Endothelial cell of hepatic sinusoid (primary cell): ENCODE results near the gene PCDH15.
"Not testable (repeated sequence)": the region's sequence is repeated elsewhere in the genome, so short reads cannot be mapped to it uniquely, and the experiment has no call there.

Experiments
- in situ Hi-C: cut with HindIII; loops from 2 replicates; pipeline ENCODE4 v1.10.0; 2017; ENCODE audit warnings: low sequenced_read_pairs

The PCDH15 gene

GRCh38 chr10:54415483-54415882 is 385.5 kb downstream of the PCDH15 start:
- in situ Hi-C loops = no loop called here

- in situ Hi-C loops = no loop called here
Measured at GRCh38 chr10:54402576-54402975, 398.5 kb downstream of the PCDH15 start.

GRCh38 chr10:54396031-54396430 is 405.0 kb downstream of the PCDH15 start:
- in situ Hi-C loops = no loop called here

- in situ Hi-C loops = not testable (repeated sequence)
Measured at GRCh38 chr10:54394598-54394997, 406.4 kb downstream of the PCDH15 start.

- in situ Hi-C loops = no loop called here
Measured at GRCh38 chr10:54372179-54372578, 428.9 kb downstream of the PCDH15 start.

- in situ Hi-C loops = no loop called here
Measured at GRCh38 chr10:54368984-54369383, 432.0 kb downstream of the PCDH15 start.

GRCh38 chr10:54363390-54363789 is 437.6 kb downstream of the PCDH15 start:
- in situ Hi-C loops = no loop called here

- in situ Hi-C loops = no loop called here
Measured at GRCh38 chr10:54342058-54342457, 459.0 kb downstream of the PCDH15 start.

GRCh38 chr10:54335296-54335695 is 465.7 kb downstream of the PCDH15 start:
- in situ Hi-C loops = no loop called here

GRCh38 chr10:54319341-54319740 is 481.7 kb downstream of the PCDH15 start:
- in situ Hi-C loops = no loop called here

GRCh38 chr10:54318470-54318869 is 482.6 kb downstream of the PCDH15 start:
- in situ Hi-C loops = no loop called here

GRCh38 chr10:54314430-54314829 is 486.6 kb downstream of the PCDH15 start:
- in situ Hi-C loops = no loop called here

GRCh38 chr10:54284526-54285193 is 516.4 kb downstream of the PCDH15 start:
- in situ Hi-C loops = no loop called here

- in situ Hi-C loops = no loop called here
Measured at GRCh38 chr10:54282012-54282411, 519.0 kb downstream of the PCDH15 start.

GRCh38 chr10:54266395-54266794 is 534.6 kb downstream of the PCDH15 start:
- in situ Hi-C loops = no loop called here

GRCh38 chr10:54262726-54263125 is 538.3 kb downstream of the PCDH15 start:
- in situ Hi-C loops = no loop called here

- in situ Hi-C loops = no loop called here
Measured at GRCh38 chr10:54259104-54259503, 541.9 kb downstream of the PCDH15 start.

- in situ Hi-C loops = no loop called here
Measured at GRCh38 chr10:54234832-54235231, 566.2 kb downstream of the PCDH15 start.

GRCh38 chr10:54203401-54203800 is 597.6 kb downstream of the PCDH15 start:
- in situ Hi-C loops = no loop called here

GRCh38 chr10:54198051-54198450 is 603.0 kb downstream of the PCDH15 start:
- in situ Hi-C loops = no loop called here

- in situ Hi-C loops = no loop called here
Measured at GRCh38 chr10:54194806-54195205, 606.2 kb downstream of the PCDH15 start.

GRCh38 chr10:54159924-54160323 is 641.1 kb downstream of the PCDH15 start:
- in situ Hi-C loops = no loop called here

GRCh38 chr10:54148508-54148907 is 652.5 kb downstream of the PCDH15 start:
- in situ Hi-C loops = no loop called here
